HEK293 (cell line): ENCODE measurements around the gene TOR3A.
A peak's percentile ranks its signal among the peaks of the same experiment; 100 is the strongest.

Experiments
- AEBP2 ChIP-seq: fragments of 450-650 bp; formaldehyde crosslinking; IDR thresholded peaks from 2 replicates; pipeline ENCODE4 v1.5.1; 2016; ENCODE audit warnings: missing biosample characterization, missing genetic modification characterization, borderline replicate concordance
- GLIS1 ChIP-seq: fragments of 450-650 bp; formaldehyde crosslinking; IDR thresholded peaks from 2 replicates; pipeline ENCODE4 v1.5.1; 2016; ENCODE audit warnings: missing biosample characterization, missing genetic modification characterization
- HOXA7 ChIP-seq: sonication (generic); formaldehyde crosslinking; IDR thresholded peaks from 2 replicates; pipeline ENCODE4 v1.8.1; 2022; ENCODE audit warnings: missing genetic modification reagents, borderline replicate concordance
- OVOL3 ChIP-seq: fragments of 450-650 bp; formaldehyde crosslinking; IDR thresholded peaks from 2 replicates; pipeline ENCODE4 v1.5.1; 2016; ENCODE audit warnings: missing biosample characterization, missing genetic modification characterization
- TCF7L2 ChIP-seq: IDR thresholded peaks from 2 replicates; pipeline ENCODE4 v1.6.1; 2011; ENCODE audit warnings: low read depth, mild to moderate bottlenecking, inconsistent platforms, low read length, moderate library complexity, borderline replicate concordance
- ZBTB49 ChIP-seq: fragments of 450-650 bp; formaldehyde crosslinking; IDR thresholded peaks from 2 replicates; pipeline ENCODE4 v1.5.1; 2016; ENCODE audit warnings: missing biosample characterization, missing genetic modification characterization, low read depth
- ZIC2 ChIP-seq: fragments of 450-650 bp; formaldehyde crosslinking; IDR thresholded peaks from 2 replicates; pipeline ENCODE4 v1.5.1; 2016; ENCODE audit warnings: missing biosample characterization, missing genetic modification characterization
- ZNF112 ChIP-seq: fragments of 450-650 bp; formaldehyde crosslinking; IDR thresholded peaks from 2 replicates; pipeline ENCODE4 v1.5.0; 2017; ENCODE audit warnings: missing biosample characterization, missing genetic modification characterization
- ZNF133 ChIP-seq: fragments of 450-650 bp; formaldehyde crosslinking; IDR thresholded peaks from 2 replicates; pipeline ENCODE4 v1.5.1; 2016; ENCODE audit warnings: missing biosample characterization, missing genetic modification characterization
- ZNF138 ChIP-seq: fragments of 450-650 bp; formaldehyde crosslinking; IDR thresholded peaks from 2 replicates; pipeline ENCODE4 v1.5.1; 2016; ENCODE audit warnings: missing biosample characterization, missing genetic modification characterization, borderline replicate concordance
- ZNF211 ChIP-seq: fragments of 450-650 bp; formaldehyde crosslinking; IDR thresholded peaks from 2 replicates; pipeline ENCODE4 v1.5.1; 2016; ENCODE audit warnings: low read depth, missing biosample characterization, missing genetic modification characterization
- ZNF341 ChIP-seq: fragments of 450-650 bp; formaldehyde crosslinking; IDR thresholded peaks from 2 replicates; pipeline ENCODE4; 2016; ENCODE audit warnings: low read depth, missing biosample characterization, missing genetic modification characterization
- ZNF416 ChIP-seq: fragments of 450-650 bp; formaldehyde crosslinking; IDR thresholded peaks from 2 replicates; pipeline ENCODE4 v1.5.1; 2016; ENCODE audit warnings: missing biosample characterization, missing genetic modification characterization
- ZNF48 ChIP-seq: fragments of 450-650 bp; formaldehyde crosslinking; IDR thresholded peaks from 2 replicates; pipeline ENCODE4 v1.5.1; 2016; ENCODE audit warnings: missing biosample characterization, missing genetic modification characterization
- ZNF600 ChIP-seq: fragments of 450-650 bp; formaldehyde crosslinking; IDR thresholded peaks from 2 replicates; pipeline ENCODE4 v1.5.1; 2016; ENCODE audit warnings: missing biosample characterization, missing genetic modification characterization
- ZNF658 ChIP-seq: fragments of 450-650 bp; formaldehyde crosslinking; IDR thresholded peaks from 2 replicates; pipeline ENCODE4; 2016; ENCODE audit warnings: missing biosample characterization, missing genetic modification characterization
- ZNF707 ChIP-seq: fragments of 450-650 bp; formaldehyde crosslinking; IDR thresholded peaks from 2 replicates; pipeline ENCODE4 v1.5.1; 2016; ENCODE audit warnings: missing biosample characterization, missing genetic modification characterization
- ZNF776 ChIP-seq: fragments of 450-650 bp; formaldehyde crosslinking; IDR thresholded peaks from 2 replicates; pipeline ENCODE4 v1.5.0; 2017; ENCODE audit warnings: missing biosample characterization, missing genetic modification characterization, borderline replicate concordance
- TF ChIP-seq, protein P1 (sequence below): fragments of 450-650 bp; formaldehyde crosslinking; IDR thresholded peaks from 2 replicates; pipeline ENCODE4; 2016; ENCODE audit warnings: missing biosample characterization, missing genetic modification characterization
- TF ChIP-seq, protein P2 (sequence below): fragments of 450-650 bp; formaldehyde crosslinking; IDR thresholded peaks from 2 replicates; pipeline ENCODE4 v1.5.1; 2016; ENCODE audit warnings: missing biosample characterization, missing genetic modification characterization
- TF ChIP-seq, protein P3 (sequence below): fragments of 450-650 bp; formaldehyde crosslinking; conservative IDR thresholded peaks from 2 replicates; pipeline ENCODE4 v1.5.1; 2016; ENCODE audit warnings: low read depth, missing biosample characterization, missing genetic modification characterization
- TF ChIP-seq, protein P4 (sequence below): IDR thresholded peaks from 2 replicates; pipeline ENCODE4 v1.6.1; 2011; ENCODE audit warnings: mild to moderate bottlenecking, low read depth, low read length, borderline replicate concordance
- TF ChIP-seq, protein P5 (sequence below): fragments of 450-650 bp; formaldehyde crosslinking; IDR thresholded peaks from 2 replicates; pipeline ENCODE4 v1.5.1; 2016; ENCODE audit warnings: missing biosample characterization, missing genetic modification characterization
- TF ChIP-seq, protein P6 (sequence below): fragments of 450-650 bp; formaldehyde crosslinking; IDR thresholded peaks from 2 replicates; pipeline ENCODE4 v1.5.1; 2016; ENCODE audit warnings: missing biosample characterization, missing genetic modification characterization

TOR3A gene

GRCh38 chr1:179082333-179082998 is 596 bp downstream of the TOR3A start (continued):
- TF ChIP-seq, protein P1, sequence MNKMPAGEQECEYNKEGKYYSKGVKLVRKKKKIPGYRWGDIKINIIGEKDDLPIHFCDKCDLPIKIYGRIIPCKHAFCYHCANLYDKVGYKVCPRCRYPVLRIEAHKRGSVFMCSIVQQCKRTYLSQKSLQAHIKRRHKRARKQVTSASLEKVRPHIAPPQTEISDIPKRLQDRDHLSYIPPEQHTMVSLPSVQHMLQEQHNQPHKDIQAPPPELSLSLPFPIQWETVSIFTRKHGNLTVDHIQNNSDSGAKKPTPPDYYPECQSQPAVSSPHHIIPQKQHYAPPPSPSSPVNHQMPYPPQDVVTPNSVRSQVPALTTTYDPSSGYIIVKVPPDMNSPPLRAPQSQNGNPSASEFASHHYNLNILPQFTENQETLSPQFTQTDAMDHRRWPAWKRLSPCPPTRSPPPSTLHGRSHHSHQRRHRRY (tag by site-specific recombination) = no peak
- TF ChIP-seq OVOL3 (tag by site-specific recombination) (no peak), HOXA7 (CRISPR knock-in tag) (no peak), ZNF138 (no peak), ZIC2 (tag by site-specific recombination) (no peak), ZNF658 (no peak), ZNF600 (peak; percentile 6; the same call in 1 of the 2 replicates), ZNF776 (no peak), AEBP2 (tag by site-specific recombination) (no peak), GLIS1 (tag by site-specific recombination) (0 out of 2 replicates have a peak, but pooled peaks have one; percentile 23), ZNF48 (tag by site-specific recombination) (no peak), TCF7L2 (no peak), ZNF112 (tag by site-specific recombination) (no peak), ZNF707 (tag by site-specific recombination) (no peak), ZNF416 (tag by site-specific recombination) (no peak), ZBTB49 (tag by site-specific recombination) (no peak), ZNF211 (tag by site-specific recombination) (no peak), ZNF133 (tag by site-specific recombination) (no peak), ZNF341 (tag by site-specific recombination) (no peak)
- TF ChIP-seq, protein P2, sequence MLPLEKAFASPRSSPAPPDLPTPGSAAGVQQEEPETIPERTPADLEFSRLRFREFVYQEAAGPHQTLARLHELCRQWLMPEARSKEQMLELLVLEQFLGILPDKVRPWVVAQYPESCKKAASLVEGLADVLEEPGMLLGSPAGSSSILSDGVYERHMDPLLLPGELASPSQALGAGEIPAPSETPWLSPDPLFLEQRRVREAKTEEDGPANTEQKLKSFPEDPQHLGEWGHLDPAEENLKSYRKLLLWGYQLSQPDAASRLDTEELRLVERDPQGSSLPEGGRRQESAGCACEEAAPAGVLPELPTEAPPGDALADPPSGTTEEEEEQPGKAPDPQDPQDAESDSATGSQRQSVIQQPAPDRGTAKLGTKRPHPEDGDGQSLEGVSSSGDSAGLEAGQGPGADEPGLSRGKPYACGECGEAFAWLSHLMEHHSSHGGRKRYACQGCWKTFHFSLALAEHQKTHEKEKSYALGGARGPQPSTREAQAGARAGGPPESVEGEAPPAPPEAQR (tag by site-specific recombination) = no peak
- TF ChIP-seq, protein P3, sequence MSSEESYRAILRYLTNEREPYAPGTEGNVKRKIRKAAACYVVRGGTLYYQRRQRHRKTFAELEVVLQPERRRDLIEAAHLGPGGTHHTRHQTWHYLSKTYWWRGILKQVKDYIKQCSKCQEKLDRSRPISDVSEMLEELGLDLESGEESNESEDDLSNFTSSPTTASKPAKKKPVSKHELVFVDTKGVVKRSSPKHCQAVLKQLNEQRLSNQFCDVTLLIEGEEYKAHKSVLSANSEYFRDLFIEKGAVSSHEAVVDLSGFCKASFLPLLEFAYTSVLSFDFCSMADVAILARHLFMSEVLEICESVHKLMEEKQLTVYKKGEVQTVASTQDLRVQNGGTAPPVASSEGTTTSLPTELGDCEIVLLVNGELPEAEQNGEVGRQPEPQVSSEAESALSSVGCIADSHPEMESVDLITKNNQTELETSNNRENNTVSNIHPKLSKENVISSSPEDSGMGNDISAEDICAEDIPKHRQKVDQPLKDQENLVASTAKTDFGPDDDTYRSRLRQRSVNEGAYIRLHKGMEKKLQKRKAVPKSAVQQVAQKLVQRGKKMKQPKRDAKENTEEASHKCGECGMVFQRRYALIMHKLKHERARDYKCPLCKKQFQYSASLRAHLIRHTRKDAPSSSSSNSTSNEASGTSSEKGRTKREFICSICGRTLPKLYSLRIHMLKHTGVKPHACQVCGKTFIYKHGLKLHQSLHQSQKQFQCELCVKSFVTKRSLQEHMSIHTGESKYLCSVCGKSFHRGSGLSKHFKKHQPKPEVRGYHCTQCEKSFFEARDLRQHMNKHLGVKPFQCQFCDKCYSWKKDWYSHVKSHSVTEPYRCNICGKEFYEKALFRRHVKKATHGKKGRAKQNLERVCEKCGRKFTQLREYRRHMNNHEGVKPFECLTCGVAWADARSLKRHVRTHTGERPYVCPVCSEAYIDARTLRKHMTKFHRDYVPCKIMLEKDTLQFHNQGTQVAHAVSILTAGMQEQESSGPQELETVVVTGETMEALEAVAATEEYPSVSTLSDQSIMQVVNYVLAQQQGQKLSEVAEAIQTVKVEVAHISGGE (tag by site-specific recombination) = no peak
- TF ChIP-seq, protein P4, sequence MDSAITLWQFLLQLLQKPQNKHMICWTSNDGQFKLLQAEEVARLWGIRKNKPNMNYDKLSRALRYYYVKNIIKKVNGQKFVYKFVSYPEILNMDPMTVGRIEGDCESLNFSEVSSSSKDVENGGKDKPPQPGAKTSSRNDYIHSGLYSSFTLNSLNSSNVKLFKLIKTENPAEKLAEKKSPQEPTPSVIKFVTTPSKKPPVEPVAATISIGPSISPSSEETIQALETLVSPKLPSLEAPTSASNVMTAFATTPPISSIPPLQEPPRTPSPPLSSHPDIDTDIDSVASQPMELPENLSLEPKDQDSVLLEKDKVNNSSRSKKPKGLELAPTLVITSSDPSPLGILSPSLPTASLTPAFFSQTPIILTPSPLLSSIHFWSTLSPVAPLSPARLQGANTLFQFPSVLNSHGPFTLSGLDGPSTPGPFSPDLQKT = no peak
- TF ChIP-seq, protein P5, sequence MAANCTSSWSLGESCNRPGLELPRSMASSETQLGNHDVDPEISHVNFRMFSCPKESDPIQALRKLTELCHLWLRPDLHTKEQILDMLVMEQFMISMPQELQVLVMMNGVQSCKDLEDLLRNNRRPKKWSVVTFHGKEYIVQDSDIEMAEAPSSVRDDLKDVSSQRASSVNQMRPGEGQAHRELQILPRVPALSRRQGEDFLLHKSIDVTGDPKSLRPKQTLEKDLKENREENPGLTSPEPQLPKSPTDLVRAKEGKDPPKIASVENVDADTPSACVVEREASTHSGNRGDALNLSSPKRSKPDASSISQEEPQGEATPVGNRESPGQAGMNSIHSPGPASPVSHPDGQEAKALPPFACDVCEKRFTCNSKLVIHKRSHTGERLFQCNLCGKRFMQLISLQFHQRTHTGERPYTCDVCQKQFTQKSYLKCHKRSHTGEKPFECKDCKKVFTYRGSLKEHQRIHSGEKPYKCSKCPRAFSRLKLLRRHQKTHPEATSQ (tag by site-specific recombination) = no peak
- TF ChIP-seq, protein P6, sequence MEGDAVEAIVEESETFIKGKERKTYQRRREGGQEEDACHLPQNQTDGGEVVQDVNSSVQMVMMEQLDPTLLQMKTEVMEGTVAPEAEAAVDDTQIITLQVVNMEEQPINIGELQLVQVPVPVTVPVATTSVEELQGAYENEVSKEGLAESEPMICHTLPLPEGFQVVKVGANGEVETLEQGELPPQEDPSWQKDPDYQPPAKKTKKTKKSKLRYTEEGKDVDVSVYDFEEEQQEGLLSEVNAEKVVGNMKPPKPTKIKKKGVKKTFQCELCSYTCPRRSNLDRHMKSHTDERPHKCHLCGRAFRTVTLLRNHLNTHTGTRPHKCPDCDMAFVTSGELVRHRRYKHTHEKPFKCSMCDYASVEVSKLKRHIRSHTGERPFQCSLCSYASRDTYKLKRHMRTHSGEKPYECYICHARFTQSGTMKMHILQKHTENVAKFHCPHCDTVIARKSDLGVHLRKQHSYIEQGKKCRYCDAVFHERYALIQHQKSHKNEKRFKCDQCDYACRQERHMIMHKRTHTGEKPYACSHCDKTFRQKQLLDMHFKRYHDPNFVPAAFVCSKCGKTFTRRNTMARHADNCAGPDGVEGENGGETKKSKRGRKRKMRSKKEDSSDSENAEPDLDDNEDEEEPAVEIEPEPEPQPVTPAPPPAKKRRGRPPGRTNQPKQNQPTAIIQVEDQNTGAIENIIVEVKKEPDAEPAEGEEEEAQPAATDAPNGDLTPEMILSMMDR = 0 out of 2 replicates have a peak, but pooled peaks have one; percentile 11
